Hematopoietic multipotent progenitor cell treated with erythropoietin and hydrocortisone succinate and interleukin-3 and kit ligand, for 17 days (in vitro differentiated cells): ENCODE data around the gene BAHCC1.

Source experiments
- DNase-seq: peaks from one replicate; pipeline ENCODE4 v3.0.0-alpha.2; 2015; ENCODE audit warnings: low spot score

Gene BAHCC1

DNA sequence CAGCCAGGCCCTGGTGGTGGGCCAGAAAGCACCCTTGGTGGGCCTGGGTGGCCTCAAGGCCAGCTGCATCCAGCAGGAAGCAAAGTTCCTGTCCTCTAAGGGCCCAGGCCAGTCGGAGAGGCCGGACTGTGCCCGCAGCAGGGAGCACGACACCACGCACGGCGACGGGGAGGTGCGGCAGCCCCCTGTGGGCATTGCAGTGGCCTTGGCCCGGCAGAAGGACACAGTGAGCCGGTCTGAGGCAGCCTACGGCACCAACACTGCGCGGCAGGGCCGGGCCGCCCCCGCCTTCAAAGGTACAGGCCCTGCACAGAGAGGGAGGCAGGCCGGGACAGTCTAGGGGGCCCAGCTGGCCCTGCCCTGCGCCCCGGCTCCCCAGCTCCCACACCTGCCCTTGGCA, 48.0 kb downstream of the BAHCC1 start:
- DNase-seq, result no peak

DNA sequence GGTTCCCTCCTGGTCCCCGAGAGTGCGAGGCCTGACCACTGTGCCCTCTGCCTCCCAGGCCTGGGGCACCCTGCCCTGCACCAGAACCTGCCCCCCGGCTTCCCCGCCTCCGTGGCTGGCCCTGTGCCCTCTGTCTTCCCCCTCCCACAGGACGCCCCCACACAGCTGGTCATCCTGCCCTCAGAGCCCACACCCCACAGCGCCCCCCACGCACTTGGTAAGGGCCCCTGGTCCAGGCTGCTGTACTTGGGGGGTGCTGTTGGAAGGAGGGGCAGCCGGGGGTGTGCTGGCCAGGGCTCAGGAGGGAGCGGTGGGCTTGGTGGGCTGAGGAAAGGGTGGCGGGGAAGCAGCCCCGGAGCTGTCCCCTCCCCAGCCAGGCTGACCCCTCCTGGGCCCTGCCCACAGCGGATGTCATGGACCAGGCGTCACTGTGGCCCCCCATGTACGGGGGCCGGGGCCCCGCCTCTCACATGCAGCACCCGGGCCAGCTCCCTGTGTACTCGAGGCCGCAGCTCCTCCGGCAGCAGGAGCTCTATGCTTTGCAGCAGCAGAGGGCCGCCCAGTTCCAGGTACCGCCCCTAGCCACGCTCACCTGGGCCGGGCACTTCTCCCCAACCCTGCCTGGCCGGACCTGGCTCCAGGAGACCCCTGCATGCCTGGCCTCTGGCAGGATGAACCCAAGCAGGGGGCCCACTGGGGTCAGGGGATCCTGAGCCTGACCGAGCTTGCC, 49.5 kb downstream of the BAHCC1 start:
- no peak for DNase-seq

DNA sequence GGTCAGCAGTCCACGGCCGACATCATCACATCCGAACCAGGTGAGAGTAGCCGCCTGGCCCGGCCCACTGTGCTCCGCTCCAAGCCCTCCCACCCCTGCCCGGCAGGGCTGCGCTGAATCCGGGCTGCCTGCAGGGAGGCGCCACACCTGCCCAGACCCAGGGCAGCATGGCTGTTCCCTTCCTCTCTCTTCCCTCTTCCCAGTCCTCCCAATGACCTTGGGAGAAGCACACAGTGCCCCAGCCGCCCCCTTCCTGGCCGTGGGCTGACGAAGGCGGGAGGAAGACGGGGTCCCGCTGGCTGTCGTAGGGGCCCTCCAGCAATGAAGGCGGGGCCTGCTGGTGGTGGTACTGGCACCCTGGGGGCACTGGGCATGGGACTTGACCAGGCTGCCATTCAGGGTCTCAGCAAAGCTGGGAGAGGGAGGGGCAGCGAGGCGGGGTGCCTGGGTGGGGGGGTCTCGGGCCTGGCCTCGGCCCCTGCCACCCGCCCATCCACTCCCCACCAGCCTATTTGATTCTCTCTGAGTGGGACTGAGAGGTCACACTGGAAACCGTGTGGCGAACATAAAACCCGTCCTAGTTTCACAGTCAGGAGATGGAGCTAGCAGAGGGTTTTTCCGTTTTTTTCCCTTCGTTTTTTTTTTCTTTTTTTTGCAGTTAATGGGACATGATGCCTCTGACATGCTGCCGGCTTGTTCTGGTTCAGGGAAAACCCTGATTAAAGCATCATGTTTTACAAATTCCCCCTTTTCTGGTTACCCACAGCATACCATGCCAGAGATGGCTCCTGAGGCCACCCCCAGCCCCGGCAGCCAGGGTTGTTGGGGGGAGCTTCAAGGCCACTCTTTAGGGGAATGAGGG, 50.6 kb downstream of the BAHCC1 start:
- DNase-seq, result no peak

DNA sequence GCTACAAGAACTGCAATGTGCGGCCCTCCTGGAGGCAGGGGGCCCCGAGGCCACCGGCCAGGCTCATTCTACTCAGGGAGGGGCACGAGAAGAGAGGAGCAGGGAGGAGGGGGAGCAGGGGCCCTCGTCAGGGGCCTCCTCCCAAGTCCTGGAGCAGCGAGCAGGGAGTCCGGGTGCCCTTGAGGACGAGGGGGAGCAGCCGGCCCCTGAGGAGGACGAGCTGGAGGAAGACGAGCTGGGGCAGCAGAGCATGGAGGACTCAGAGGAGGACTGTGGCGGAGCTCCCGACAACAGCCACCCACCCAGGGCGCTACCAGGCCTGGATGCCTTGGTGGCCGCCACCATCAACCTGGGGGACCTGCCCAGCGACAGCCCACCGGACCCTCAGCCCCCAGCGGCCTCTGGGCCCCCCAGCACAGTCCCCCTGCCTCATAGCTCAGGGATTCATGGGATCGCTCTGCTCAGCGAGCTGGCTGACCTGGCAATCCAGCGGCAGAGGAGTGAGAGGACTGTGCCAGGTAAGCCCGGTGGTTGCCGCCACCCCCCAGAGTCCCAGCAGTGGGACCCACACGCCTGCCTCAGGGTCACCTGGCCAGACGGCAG, 52.2 kb downstream of the BAHCC1 start:
- no peak for DNase-seq

GRCh38 chr17:81448442-81448841, 53.2 kb downstream of the BAHCC1 start:
- DNase-seq, result no peak

DNA sequence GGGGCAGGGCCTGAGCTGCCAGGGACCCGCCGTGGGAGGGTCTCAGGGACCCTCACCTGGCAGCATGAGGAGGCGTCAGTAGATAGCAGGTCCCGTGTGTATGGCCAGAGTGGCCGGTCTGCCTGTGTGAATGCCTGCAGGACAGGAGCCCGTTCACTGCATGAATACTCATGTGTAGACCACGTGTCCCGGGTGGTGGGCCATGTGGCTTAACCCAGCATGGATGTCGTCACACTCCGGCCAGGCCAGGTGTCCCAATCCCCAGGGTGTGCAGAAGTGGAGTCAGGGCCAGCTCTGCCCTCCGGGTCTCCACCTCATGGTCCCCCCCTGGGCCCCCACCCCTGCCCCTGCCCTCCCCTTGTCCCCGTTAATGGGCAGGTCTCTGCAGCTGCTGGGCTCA, 53.7 kb downstream of the BAHCC1 start:
- DNase-seq, result no peak

DNA sequence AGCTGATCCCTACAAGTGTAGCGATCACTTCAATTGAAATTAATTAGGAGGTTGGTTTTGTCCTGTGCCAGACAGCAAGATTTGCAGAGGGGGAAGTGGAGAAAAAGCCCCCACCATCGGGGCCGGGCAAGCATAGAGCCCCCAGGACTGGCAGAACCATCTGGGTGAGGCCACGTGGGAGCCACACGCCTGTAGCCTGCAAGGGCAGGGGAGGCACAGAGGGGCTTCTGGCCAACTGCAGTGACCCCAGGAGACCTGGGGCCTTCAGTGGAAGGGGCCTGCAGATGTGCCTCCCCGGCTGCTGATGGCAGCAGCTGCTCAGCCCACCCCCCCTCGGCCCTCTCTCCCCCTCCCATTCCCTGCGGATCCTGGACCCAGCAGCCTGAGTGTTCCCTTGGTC, 54.1 kb downstream of the BAHCC1 start:
- DNase-seq, result no peak

- no peak for DNase-seq
These were observed 56.6 kb downstream of the BAHCC1 start for GRCh38 chr17:81451823-81452222.

GRCh38 chr17:81452551-81452950, 57.3 kb downstream of the BAHCC1 start:
- no peak for DNase-seq

DNA sequence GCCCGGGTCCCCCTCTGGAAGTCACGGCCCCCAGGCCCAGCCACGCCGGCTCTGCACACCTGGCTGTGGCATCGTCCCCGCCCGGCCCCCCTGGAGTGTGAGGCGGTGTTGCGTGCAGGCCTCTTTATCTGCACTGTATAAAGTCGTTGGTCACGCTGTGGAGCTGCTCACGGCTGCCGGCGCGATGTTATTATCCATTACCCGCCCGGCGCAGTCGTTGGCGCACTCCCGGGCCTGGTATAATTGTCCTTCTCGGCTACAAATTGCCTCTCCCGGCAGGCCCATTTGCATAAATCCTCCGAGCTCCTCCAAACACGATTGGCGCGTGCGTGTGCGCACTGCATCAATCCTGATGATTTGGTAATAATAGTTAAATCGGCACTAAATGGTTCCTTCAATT, 57.8 kb downstream of the BAHCC1 start:
- DNase-seq, result no peak

GRCh38 chr17:81453712-81454111, 58.5 kb downstream of the BAHCC1 start:
- DNase-seq, result no peak

DNA sequence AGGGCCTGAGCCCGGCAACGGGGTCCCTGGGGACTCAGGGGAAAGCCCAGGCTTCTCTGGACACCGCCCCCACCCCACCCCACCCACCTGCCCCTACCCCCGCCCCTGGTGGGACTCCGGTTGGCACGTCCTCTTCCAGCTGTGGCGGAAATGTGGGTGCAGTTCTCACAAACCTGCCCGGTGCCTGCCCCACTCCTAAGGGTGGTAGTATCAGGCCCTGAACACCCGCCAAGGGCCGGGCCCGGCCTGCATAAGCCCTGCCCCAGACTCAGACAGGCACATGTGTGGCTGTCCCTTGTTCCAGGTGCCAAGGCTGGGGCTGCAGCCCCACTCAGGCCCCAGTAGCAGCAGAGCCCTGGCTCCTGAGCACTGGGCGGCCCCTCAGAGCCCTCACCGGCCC, 59.2 kb downstream of the BAHCC1 start:
- DNase-seq, result no peak

- no peak for DNase-seq
These were observed 60.1 kb downstream of the BAHCC1 start for GRCh38 chr17:81455387-81455786.

- DNase-seq, result no peak
These were observed 60.8 kb downstream of the BAHCC1 start for GRCh38 chr17:81456091-81456490.

DNA sequence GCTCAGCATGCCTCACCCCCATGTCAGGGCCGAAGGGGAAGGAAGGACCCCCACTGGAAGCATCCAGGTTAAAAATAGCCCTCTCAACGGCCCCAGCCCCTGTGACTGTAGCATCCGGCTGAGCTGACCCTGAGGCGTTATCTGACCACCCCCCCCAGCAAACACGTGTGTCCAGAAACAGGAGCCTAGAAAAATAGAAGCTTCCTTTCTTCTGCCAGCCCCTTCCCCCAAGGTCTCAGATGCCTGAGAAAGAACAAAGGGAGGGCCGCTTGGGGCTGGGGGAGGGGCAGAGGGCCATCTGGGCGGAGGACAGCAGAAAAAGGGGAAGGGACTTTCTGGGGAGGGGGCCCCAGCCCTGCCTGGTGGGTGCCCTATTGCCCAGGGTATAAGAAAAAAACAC, 61.5 kb downstream of the BAHCC1 start:
- DNase-seq, result no peak

- no peak for DNase-seq
These were observed 62.1 kb downstream of the BAHCC1 start for GRCh38 chr17:81457401-81457800.

GRCh38 chr17:81457917-81458555, 62.8 kb downstream of the BAHCC1 start:
- no peak for DNase-seq

DNA sequence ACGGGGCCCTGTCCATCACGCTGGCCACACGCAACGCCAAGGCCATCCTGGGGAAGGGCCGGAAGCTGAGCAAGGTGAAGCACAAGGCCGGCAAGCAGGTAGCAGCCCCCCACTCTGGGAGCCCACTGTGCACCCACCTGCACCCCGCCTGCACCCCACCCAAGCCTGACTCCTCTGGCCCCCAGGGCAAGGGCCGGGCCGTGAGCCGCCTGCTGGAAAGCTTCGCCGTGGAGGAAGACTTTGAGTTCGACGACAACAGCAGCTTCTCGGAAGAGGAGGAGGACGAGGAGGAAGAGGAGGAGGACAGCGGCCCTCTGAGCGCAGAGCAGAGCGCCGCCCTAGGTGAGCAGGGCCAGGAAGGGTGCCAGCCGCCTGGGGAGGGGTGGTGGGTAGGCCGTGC, 63.4 kb downstream of the BAHCC1 start:
- DNase-seq, result no peak

GRCh38 chr17:81459224-81459623, 64.0 kb downstream of the BAHCC1 start:
- DNase-seq, result no peak

GRCh38 chr17:81459864-81460263, 64.6 kb downstream of the BAHCC1 start:
- no peak for DNase-seq

GRCh38 chr17:81460856-81461460, 65.7 kb downstream of the BAHCC1 start:
- DNase-seq, result no peak
